Fibroblast of skin of left quadriceps (primary cell): ENCODE data around the gene SCARF1.
A peak's percentile ranks its signal among the peaks of the same experiment; 100 is the strongest.
"Not testable (repeated sequence)": the region's sequence is repeated elsewhere in the genome, so short reads cannot be mapped to it uniquely, and the experiment has no call there.

Experiments used
- DNase-seq, 2 experiments: peaks; one replicate each; pipeline ENCODE4 v3.0.0-alpha.2; 2013; ENCODE audit warnings: low read depth in 2 of 2

Gene SCARF1

GRCh38 chr17:1645207-1646171 is at the start of gene SCARF1:
SCARF1 (minus strand) TSS chr17:1645732; CDS start chr17:1645697, 35 bp downstream.
- DNase-seq: no peak

- no peak for DNase-seq
These were observed 47.8 kb upstream of the SCARF1 start for GRCh38 chr17:1693339-1693738.

GRCh38 chr17:1690544-1691221 is 45.2 kb upstream of the SCARF1 start:
- no peak for DNase-seq

- not testable (repeated sequence) for DNase-seq
These were observed 42.9 kb upstream of the SCARF1 start for GRCh38 chr17:1688405-1688804.

GRCh38 chr17:1686086-1686485 is 40.6 kb upstream of the SCARF1 start:
- DNase-seq: no peak

GRCh38 chr17:1684378-1685189 is 39.1 kb upstream of the SCARF1 start, which contains the start of gene PRPF8:
PRPF8 (minus strand) TSS chr17:1684867; CDS start chr17:1684571, 296 bp downstream.
- DNase-seq: peak; percentile 93

GRCh38 chr17:1683459-1683858 is 37.9 kb upstream of the SCARF1 start:
- no peak for DNase-seq

- no peak for DNase-seq
These were observed 30.9 kb upstream of the SCARF1 start for GRCh38 chr17:1676401-1676800.

GRCh38 chr17:1673041-1673785 is 27.7 kb upstream of the SCARF1 start:
- no peak for DNase-seq

- DNase-seq: not testable (repeated sequence)
These were observed 18.4 kb upstream of the SCARF1 start for GRCh38 chr17:1663934-1664333.

GRCh38 chr17:1661045-1661444 is 15.5 kb upstream of the SCARF1 start:
- DNase-seq: no peak

GRCh38 chr17:1658100-1658499 is 12.6 kb upstream of the SCARF1 start:
- DNase-seq: no peak

GRCh38 chr17:1653735-1654134 is 8.2 kb upstream of the SCARF1 start:
- DNase-seq: no peak

GRCh38 chr17:1652794-1653193 is 7.3 kb upstream of the SCARF1 start:
- not testable (repeated sequence) for DNase-seq

GRCh38 chr17:1651559-1651844 is 6.0 kb upstream of the SCARF1 start:
- no peak for DNase-seq

GRCh38 chr17:1650731-1651558 is 5.4 kb upstream of the SCARF1 start:
- no peak for DNase-seq

- no peak for DNase-seq
These were observed 4.4 kb upstream of the SCARF1 start, which contains the start of gene RILP for GRCh38 chr17:1649844-1650501. RILP (minus strand) TSS chr17:1649866; CDS start chr17:1649804, 62 bp downstream.

GRCh38 chr17:1648963-1649843 is 3.7 kb upstream of the SCARF1 start:
- DNase-seq: peak; percentile 83 to 84
